Measurements from ENCODE around the gene SELENON.

GRCh38 chr1:25825605-25826004, 25.6 kb downstream of the SELENON start:
- TF ChIP-seq, protein P1, sequence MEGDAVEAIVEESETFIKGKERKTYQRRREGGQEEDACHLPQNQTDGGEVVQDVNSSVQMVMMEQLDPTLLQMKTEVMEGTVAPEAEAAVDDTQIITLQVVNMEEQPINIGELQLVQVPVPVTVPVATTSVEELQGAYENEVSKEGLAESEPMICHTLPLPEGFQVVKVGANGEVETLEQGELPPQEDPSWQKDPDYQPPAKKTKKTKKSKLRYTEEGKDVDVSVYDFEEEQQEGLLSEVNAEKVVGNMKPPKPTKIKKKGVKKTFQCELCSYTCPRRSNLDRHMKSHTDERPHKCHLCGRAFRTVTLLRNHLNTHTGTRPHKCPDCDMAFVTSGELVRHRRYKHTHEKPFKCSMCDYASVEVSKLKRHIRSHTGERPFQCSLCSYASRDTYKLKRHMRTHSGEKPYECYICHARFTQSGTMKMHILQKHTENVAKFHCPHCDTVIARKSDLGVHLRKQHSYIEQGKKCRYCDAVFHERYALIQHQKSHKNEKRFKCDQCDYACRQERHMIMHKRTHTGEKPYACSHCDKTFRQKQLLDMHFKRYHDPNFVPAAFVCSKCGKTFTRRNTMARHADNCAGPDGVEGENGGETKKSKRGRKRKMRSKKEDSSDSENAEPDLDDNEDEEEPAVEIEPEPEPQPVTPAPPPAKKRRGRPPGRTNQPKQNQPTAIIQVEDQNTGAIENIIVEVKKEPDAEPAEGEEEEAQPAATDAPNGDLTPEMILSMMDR (IDR thresholded peaks at IDR 0.05): no peak
- no peak for TF ChIP-seq POLR2A (IDR thresholded peaks at IDR 0.05)

Data from breast epithelium (tissue), 3 donors.